GM13976 (cell line): ENCODE measurements around the gene SLC35A2.

Experiments
- DNase-seq: peaks from one replicate; pipeline ENCODE4 v3.0.0; 2012; ENCODE audit warnings: low spot score
- in situ Hi-C: fragments of 300-500 bp; cut with MboI; formaldehyde crosslinking; loops from one replicate; pipeline ENCODE4 v1.12.0; 2022; ENCODE audit warnings: low sequenced_read_pairs, mixed read lengths, inconsistent platforms; ENCODE audit not compliant: unreplicated experiment
- TF ChIP-seq, protein P1 (sequence below): IDR thresholded peaks from 2 replicates; pipeline ENCODE4 v1.5.1; 2012; ENCODE audit warnings: borderline replicate concordance, mild to moderate bottlenecking; ENCODE audit not compliant: insufficient read depth; ENCODE audit errors: extremely low read depth, missing control alignments, control extremely low read depth

SLC35A2 gene

DNA sequence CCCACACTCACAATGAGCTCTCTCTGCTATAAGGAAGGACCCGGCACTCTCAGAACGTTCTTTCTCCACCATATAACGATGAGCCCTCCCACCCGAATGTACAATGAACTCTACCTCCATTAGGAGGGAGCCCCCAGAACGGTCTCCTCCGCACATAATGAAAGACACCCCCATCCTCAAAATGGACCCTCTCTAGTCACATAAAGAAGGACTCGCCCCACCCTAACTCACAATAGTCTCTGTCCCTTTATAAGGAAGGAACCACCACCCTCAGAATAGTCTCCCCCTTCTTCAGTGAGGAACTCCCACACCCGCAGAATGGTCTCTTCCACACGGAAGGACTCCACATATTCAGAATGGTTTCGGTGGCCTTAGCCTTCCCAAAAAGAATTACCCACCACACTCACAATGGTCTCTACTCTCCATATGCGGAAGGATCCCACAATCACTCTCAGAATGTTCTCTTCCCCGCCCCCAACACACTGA, 477 bp downstream of the SLC35A2 start:
- no peak for DNase-seq
- TF ChIP-seq, protein P1, sequence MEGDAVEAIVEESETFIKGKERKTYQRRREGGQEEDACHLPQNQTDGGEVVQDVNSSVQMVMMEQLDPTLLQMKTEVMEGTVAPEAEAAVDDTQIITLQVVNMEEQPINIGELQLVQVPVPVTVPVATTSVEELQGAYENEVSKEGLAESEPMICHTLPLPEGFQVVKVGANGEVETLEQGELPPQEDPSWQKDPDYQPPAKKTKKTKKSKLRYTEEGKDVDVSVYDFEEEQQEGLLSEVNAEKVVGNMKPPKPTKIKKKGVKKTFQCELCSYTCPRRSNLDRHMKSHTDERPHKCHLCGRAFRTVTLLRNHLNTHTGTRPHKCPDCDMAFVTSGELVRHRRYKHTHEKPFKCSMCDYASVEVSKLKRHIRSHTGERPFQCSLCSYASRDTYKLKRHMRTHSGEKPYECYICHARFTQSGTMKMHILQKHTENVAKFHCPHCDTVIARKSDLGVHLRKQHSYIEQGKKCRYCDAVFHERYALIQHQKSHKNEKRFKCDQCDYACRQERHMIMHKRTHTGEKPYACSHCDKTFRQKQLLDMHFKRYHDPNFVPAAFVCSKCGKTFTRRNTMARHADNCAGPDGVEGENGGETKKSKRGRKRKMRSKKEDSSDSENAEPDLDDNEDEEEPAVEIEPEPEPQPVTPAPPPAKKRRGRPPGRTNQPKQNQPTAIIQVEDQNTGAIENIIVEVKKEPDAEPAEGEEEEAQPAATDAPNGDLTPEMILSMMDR = no peak
- in situ Hi-C loops = no loop called here

DNA sequence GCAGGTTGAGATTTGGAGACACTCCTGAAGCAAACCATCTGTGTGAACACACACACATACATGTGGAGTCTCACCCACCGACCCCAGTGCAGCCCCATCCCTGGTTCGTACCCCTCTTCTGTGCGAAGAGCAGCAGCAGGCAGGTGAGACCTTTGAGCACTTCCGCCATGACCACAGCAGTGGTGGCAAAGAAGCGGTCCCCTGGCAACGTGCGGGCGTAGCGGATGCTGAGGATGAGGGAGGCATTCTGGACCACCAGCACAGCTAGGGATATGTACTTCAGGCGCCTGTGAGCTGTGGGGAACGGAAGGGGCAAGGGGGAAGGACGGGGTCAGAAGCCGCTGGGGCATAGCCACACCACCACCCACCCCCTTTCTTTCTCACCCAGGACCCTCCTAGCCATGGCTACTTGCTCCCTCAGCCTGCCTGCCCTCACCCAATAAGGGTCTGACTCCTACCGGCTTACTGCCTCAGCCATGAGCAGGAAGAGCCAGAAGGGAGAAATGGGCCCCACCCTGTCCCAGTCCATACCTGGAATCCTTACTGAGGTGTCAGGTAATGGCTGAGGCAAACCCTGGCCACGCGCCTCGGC, 1.6 kb downstream of the SLC35A2 start:
- no peak for DNase-seq
- in situ Hi-C loops = no loop called here
- TF ChIP-seq, protein P1 = no peak

DNA sequence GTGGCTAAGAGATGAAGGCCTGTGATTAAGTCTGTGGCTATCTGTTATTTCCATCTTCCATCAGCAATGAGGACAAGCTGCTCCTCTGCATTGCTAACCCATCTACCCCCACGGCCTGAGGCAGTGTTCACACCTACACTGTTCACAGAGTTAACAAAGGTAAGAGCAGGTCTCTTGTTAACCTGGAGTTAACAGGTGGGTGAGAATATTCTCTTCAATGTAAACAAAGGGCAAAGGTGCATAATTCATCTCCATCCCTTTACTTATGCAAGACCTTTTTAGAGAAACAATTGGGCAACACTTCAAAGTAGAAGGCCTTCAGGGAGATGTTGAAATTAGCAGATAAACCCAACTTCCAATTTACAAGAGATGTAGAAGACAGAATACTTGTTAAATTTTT, 2.8 kb downstream of the SLC35A2 start:
- in situ Hi-C loops = no loop called here
- DNase-seq = no peak
- TF ChIP-seq, protein P1 = no peak

DNA sequence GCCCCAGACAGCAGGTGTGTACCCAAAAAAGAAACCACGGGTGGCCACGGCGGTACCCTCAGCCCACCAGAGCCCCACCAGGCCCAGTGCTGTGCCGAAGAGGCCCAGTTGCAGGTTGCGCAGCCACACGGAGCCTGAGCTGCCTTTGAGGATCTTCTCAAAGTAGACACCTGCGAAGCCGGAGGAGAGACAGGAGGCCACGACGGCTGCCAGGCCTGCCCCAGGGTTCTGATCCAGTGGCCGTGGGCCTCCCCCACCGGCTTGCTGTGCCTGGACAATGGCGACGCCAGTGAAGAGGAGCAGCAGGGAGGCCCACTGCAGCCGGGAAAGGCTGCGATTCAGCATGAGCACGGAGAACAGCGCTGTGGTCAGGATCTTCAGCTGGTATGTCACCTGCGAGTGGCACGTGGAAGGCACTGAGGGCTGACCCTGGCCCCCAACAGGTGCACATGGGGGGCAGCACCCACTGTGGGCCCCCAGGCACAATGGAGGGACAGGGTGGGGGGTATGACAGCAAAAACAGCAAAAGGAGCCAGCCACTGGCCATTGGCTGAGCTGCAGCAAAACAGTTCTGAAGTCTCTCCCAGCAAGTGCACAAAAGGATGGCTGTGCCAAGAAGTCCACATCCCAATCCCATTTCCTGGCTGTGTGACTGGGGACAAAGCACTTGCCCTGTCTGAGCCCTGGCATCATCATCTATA, 6.2 kb downstream of the SLC35A2 start:
- TF ChIP-seq, protein P1 = no peak
- in situ Hi-C loops = no loop called here
- DNase-seq = no peak

DNA sequence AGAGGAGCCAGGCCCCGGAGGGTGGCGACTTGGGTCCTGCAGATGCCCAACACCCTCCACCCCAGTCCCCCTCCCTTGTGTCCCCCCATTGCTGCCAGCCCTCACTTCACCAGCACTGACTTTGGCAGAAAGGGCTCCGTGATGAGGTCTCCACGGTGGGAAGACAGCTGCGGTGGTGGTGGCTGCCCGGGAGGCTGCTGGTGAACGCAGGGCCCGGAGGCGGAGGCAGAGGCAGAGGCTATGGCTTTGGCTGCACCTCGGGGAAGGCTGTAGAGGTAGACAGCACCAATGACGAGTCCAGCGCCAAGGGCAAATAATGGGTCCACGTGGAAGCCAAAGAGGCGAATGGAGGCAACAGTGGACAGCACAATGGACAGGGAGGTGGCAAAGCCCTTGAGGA, 6.8 kb downstream of the SLC35A2 start:
- DNase-seq = no peak
- in situ Hi-C loops = no loop called here
- TF ChIP-seq, protein P1 = no peak

DNA sequence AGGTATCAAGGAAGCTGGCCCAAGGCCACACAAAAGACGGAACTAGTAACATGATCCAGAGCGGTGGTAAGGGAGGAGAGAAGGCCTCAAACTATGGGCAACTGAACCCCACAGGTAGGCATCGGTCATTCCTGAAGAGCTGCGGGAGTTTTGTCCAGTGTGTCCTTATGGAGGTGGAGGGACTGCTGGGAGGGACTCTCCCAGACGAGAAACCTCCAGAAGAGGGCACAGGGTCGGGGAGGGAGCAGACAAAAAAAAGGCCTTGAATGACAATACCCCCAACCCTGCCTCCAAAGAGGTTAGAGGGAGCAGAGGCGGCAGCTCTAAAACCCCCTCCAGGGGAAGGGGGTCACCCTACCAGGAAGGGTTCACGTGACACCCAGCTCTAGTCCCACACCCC, 7.3 kb downstream of the SLC35A2 start:
- in situ Hi-C loops = no loop called here
- TF ChIP-seq, protein P1 = no peak
- DNase-seq = no peak
